Osteoblast (primary cell): ENCODE measurements around the gene TM4SF18. TPM values are rescaled to one million over a fixed set of nuclear protein-coding genes. Genes with fewer than 3 reads are reported as not detected.

ENCODE experiments used
- DNase-seq: peaks from one replicate; pipeline ENCODE4 v3.0.0; 2011; ENCODE audit warnings: low spot score, mixed read lengths; ENCODE audit not compliant: insufficient read length; ENCODE audit errors: missing footprints
- H2AFZ ChIP-seq: 2 replicates; pipeline ENCODE4 v1.6.0; 2011; ENCODE audit warnings: mild to moderate bottlenecking, low read length
- H3K27ac ChIP-seq: 2 replicates; pipeline ENCODE4 v1.5.1; 2011; ENCODE audit warnings: mild to moderate bottlenecking, low read depth, low read length, moderate library complexity
- H3K27me3 ChIP-seq: 2 replicates; pipeline ENCODE4 v1.6.0; 2012; ENCODE audit warnings: mild to moderate bottlenecking, control low read depth, inconsistent platforms, low read length, moderate library complexity; ENCODE audit not compliant: insufficient read depth
- H3K36me3 ChIP-seq: 2 replicates; pipeline ENCODE4 v1.5.1; 2011; ENCODE audit warnings: mild to moderate bottlenecking, low read length, control low read depth, moderate library complexity; ENCODE audit not compliant: insufficient read depth
- H3K4me1 ChIP-seq: 2 replicates; pipeline ENCODE4 v1.5.1; 2011; ENCODE audit warnings: mild to moderate bottlenecking, low read length, control low read depth, moderate library complexity; ENCODE audit not compliant: insufficient read depth
- H3K4me2 ChIP-seq: 2 replicates; pipeline ENCODE4 v1.6.0; 2011; ENCODE audit warnings: mild to moderate bottlenecking, low read length; ENCODE audit not compliant: insufficient read depth
- H3K4me3 ChIP-seq: fragments of 200-600 bp; sonication (generic); 3 replicates; pipeline ENCODE4 v1.5.1; 2012; ENCODE audit warnings: mild to moderate bottlenecking, low read length, inconsistent platforms; ENCODE audit not compliant: insufficient read depth
- H3K79me2 ChIP-seq: 2 replicates; pipeline ENCODE4 v1.6.0; 2012; ENCODE audit warnings: mild to moderate bottlenecking, low read length, control low read depth, inconsistent platforms; ENCODE audit not compliant: insufficient read depth
- H3K9me3 ChIP-seq: 2 replicates; pipeline ENCODE4 v1.5.1; 2011; ENCODE audit warnings: low read depth, low read length, control low read depth
- H4K20me1 ChIP-seq: 2 replicates; pipeline ENCODE4 v1.6.0; 2012; ENCODE audit warnings: mild to moderate bottlenecking, low read length, control low read depth; ENCODE audit not compliant: insufficient read depth
- CTCF ChIP-seq: IDR thresholded peaks from 2 replicates; pipeline ENCODE4 v1.5.1; 2011; ENCODE audit warnings: mild to moderate bottlenecking, low read depth, low read length, moderate library complexity; ENCODE audit errors: extremely low read depth
- total RNA-seq: library from RNA; depleted of rRNA; stranded (reverse); fragments of >200 nt; gene quantifications from 2 replicates; pipeline ENCODE4 v1.2.3, GENCODE V29; 2012

TM4SF18 gene
- total RNA-seq, 1 donor = not detected

- Histone ChIP-seq H4K20me1 (no peaks in the 10 kb centered on the region), H3K27me3 (no peaks in the 10 kb centered on the region), H3K4me3 (no peak overlapping the region), H2AFZ (no peak overlapping the region), H3K36me3 (no peaks in the 10 kb centered on the region), H3K79me2 (no peaks in the 10 kb centered on the region), H3K27ac (no peak overlapping the region), H3K9me3 (no peaks in the 10 kb centered on the region), H3K4me2 (no peak overlapping the region), H3K4me1 (peaks cover 8% of the 10 kb centered on the region)
- no peak for TF ChIP-seq CTCF
- DNase-seq = no peak
Observed at GRCh38 chr3:149321136-149321535, 12.3 kb downstream of the TM4SF18 start.

GRCh38 chr3:149319750-149320149 lies 13.7 kb downstream of the TM4SF18 start:
- Histone ChIP-seq H3K36me3 (no peaks in the 10 kb centered on the region), H3K79me2 (no peaks in the 10 kb centered on the region), H3K4me2 (no peak overlapping the region), H3K9me3 (no peaks in the 10 kb centered on the region), H3K27ac (no peak overlapping the region), H3K4me3 (no peak overlapping the region), H4K20me1 (no peaks in the 10 kb centered on the region), H3K4me1 (peaks cover 20% of the 10 kb centered on the region), H2AFZ (no peak overlapping the region), H3K27me3 (no peaks in the 10 kb centered on the region)
- no peak for TF ChIP-seq CTCF
- DNase-seq = no peak

- DNase-seq = no peak
- Histone ChIP-seq H3K27me3 (no peaks in the 10 kb centered on the region), H3K79me2 (no peaks in the 10 kb centered on the region), H3K4me2 (no peak overlapping the region), H3K36me3 (no peaks in the 10 kb centered on the region), H3K4me1 (peaks cover 22% of the 10 kb centered on the region), H3K9me3 (no peaks in the 10 kb centered on the region), H2AFZ (peak overlapping the region; percentile 62), H4K20me1 (no peaks in the 10 kb centered on the region), H3K27ac (no peak overlapping the region), H3K4me3 (no peak overlapping the region)
- TF ChIP-seq CTCF = no peak
Observed at GRCh38 chr3:149317072-149317471, 16.4 kb downstream of the TM4SF18 start.

- no peak overlapping the region for H3K4me2 ChIP-seq
- peak overlapping the region; percentile 68 for H3K27ac ChIP-seq
- H3K4me1 ChIP-seq = peaks cover 22% of the 10 kb centered on the region
- no peak overlapping the region for H3K4me3 ChIP-seq
- H3K9me3 ChIP-seq = no peaks in the 10 kb centered on the region
- no peaks in the 10 kb centered on the region for H3K79me2 ChIP-seq
- H3K27me3 ChIP-seq = no peaks in the 10 kb centered on the region
- H2AFZ ChIP-seq = peak overlapping the region; percentile 62
- H4K20me1 ChIP-seq = no peaks in the 10 kb centered on the region
- no peak for TF ChIP-seq CTCF
- no peak for DNase-seq
- H3K36me3 ChIP-seq = no peaks in the 10 kb centered on the region
Observed at GRCh38 chr3:149316437-149316836, 17.0 kb downstream of the TM4SF18 start.
